ENCODE data around the gene PIN1.

The PIN1 gene

DNA sequence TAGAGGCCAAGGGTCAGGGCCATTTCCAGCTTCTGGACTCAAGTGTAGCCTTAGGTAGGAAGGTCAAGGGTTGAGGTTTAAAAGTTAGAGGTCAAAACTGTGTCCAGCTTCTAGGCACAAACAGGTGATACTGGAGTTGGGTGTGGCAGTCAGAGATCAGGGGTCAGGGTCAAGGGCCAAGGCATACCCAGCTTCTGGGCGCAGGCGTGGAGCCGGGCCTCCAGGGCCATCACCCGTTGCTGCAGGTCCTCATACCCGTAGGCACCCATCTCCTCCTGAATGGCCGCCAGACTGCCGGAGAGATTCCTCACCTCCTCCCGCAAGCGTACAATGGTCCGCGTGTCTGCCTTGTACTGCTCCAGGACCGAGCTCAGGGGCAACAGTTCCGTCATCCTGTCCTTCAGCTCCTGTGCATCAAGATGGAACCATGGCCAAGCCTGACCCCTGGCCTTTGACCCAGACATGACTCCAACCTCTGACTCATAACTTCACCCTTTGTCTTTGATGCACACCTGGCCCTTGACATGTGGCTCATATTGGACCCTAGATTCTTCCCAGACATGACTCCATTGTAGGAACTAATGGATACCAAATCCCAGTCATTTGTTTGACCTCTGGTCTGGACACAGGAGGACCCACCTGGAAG lies 22.1 kb downstream of the PIN1 start:
- no peak for DNase-seq

DNA sequence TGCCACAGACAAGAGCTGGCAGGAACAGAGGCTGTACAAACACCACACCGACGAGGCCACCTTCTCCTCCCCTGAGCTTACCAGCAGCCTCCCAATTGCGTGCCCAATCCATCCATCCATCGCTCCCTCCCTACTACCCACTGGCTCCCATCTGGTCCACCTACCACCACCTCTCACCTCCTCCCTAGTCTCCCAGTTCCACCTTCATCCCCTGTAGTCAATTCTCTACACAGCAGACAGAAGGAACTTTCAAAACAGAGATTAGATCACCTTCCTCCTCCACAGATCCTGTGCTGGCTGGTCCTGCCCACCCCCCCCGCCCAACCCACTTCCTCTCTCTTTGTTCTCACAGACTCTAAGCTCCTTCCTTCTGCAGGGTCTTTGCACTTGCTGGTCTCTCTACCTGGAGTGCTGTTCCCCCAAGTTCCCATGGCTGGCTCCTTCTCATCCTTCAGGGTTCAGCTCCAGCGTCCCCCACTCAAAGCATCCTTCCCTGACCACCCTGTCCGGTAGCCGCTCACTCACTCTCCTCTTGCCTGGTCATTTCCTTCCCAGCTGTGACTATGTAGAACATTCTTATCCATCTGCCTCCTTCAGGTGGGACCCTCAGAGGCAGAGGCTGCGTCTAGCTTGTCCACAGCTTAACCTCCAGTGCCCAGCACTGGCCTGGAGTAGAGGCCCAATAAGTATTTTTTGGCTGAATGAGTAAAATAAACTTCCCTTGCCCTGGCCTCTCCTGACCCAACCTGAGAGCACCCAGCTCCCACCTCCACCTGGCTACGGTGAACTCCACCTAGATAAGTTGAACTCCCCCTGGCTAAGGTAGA lies 23.0 kb downstream of the PIN1 start:
- DNase-seq: peak in 2 of 4 experiments; percentile 26 to 48

DNA sequence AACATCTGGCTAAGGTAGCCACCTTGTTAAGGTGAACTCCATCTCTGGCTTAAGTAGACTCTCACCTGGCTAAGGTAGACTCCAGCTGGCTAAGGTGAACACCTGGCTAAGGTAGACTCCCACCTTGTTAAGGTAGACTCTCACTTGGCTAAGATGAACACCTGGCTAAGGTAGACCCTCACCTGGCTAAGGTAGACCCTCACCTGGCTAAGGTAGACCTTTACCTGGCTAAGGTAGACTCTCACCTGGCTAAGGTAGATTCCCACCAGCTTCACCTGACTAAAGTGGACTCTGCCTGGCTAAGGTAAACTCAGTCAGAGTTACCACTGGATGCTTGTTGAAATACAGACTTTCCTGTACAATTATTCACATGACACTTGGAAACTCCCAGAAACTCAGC lies 23.6 kb downstream of the PIN1 start:
- DNase-seq: no peak

DNA sequence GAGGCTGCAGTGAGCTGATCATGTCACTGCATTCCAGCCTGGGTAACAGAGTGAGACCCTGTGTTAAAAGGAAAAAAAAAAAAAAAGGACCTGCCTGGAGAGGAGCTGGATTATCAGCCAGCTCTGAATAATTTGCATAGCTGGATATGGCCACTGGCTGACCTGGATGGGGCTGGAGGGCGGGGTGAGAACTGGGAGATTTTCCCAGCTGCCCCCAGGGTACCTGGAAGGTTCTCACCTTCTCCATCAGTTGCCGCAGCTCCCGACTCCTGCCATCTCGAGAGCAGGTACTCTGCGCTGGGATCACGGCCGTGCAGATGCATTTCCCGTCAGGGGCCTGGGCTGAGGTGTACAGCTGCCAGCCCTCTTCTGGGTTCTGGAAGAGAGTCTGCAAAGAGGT lies 25.3 kb downstream of the PIN1 start:
- DNase-seq: no peak

DNA sequence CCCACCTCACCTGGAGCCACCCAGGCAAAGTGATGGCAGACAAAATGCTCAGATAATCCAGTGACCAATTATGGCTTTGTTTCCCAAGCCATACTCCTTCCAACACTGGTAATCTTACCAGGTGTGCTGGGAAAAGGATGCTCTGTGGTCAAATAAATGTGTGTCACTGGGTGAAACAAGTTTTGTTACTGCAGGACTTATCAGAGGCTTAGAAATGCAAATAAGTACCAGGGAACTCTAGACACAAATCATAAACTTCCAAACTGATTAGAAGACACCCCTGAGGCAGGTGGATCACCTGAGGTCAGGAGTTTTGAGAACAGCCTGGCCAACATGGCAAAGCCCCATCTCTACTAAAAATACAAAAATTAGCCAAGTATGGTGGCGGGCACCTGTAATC lies 26.4 kb downstream of the PIN1 start:
- no peak for DNase-seq

DNA sequence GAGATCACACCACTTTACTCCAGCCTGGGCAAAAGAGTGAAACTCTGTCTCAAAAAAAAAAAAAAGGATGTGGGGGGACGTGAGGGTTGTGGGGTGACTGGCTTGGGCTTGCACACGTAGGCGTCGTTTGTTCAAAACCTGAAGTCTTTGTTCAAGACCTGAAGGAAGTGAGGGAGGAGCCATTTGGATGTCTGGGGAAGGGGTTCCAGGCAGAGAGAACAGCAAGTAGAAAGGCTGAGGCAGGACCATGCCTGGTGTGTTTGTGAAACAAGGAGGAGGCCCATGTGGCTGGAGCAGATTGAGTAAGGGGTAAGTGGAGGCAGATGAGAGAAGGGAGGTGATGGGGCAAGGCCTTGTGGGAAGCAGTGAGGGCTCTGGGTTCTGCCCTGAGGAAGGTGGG lies 27.8 kb downstream of the PIN1 start:
- DNase-seq: no peak

DNA sequence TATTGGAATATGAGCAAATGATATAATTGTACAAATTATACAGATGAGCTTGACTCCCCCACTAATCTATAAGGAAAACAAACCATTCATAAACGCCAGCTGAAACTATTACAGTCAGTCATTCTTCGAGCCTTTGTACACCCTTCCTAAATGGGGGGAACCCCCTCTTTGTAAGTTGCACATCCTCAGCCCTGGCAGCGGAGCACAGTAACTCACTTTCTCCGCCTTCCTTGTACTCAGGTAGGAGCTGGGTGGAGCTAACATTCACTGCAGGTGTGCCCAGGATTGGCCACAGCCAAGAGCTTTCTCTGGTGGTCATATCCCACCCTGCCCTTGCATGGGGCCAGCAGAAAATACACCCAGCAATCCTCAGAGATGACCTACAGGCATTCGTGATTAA lies 28.6 kb downstream of the PIN1 start:
- DNase-seq: no peak

DNA sequence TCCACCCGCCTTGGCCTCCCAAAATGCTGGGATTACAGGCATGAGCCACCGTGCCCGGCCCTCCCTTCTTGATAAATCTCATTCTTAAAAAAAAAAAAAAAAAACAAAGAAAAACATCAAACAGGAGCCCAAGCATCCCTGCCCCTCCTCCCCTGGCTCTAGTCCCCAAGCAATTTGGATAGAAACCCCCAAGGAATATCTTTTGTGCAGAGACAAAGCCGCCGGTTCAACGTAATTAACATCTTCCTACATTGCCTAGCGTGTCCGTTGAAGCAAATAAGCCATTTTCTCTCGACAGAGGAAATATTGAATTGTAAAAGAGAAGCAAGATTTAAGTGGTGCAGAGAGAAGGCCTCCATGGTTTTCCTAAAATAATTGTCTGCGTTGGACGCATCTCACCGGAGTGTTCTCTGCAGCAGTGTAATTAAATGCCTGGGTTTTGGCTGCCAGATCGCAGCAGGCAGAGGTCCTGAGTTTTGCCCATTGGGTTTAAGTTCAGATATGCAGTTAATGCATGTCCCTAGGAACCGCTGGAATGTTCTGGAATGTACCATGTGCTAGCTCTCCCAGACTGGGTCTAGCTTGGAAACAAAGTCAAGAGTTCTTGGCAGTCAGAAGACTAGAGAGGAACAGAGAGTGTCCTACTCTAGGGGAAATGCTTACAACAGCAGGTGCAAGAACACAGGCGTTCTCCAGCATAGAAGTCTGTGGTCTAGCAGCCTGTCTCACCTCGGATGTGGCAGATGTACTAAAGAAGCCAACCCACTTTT lies 30.8 kb downstream of the PIN1 start:
- peak in 1 of 4 experiments; percentile 9 for DNase-seq

DNA sequence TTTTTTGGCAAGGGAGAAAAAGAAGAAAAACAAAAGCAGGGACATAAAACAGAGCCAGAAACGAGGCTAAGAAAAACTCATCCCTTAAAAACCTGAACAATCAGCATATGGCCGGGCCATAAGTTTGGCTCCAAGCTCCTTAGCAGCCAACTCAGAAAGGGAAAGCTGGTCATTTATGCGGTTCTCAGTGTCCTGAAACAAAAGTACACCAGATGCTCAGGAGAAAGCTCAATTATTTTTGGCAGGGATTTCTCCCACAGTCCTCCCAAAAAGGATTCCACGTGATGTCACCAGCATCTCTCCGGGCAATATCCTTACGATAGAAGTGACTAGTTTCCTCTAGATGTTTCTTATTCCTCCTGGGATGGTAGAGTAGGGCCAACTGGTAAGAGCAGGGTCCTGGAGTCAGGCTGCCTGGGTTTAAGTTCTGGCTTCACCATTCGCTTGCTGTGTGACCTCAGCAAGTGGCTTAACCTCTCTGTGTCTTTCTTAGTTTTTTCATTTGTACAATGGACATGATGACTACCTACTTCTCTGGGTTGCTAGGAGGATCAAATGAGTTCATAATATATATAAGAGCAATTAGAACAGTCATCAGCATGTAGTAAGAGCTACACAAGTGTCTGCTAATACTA lies 34.0 kb downstream of the PIN1 start:
- no peak for DNase-seq

DNA sequence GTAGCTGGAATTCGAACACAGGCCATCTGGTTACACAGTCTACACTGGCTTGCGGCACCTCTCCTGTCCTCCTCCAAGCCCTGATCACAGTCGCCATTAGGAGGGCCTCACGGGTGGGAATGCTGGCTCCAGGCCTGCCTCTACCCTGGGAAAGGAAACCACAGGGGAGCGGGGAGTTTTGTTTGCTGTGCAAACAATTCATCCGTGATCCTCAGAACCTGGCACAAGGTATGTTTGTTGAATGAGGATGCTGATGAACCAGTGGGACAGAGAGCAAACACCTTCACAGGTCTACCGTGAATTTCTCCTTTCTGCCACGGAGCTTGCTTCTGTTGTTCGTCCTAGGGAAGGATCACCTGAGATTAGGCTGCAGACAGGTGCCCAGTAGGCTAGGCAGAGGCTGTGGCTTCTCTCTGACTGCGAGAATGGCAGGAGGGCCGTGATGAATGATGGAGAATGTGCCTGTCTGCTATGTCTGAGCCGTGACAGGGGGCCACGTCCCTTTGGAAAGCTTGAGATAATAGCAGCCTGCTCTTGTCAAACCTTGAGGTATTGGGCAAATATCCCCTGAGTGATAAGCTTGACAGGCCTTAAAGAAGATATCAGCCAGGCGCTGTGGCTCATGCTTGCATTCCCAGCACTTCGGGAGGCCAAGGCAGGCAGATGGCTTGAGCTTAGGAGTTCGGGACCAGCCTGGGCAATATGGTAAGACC lies 36.7 kb downstream of the PIN1 start:
- no peak for DNase-seq

DNA sequence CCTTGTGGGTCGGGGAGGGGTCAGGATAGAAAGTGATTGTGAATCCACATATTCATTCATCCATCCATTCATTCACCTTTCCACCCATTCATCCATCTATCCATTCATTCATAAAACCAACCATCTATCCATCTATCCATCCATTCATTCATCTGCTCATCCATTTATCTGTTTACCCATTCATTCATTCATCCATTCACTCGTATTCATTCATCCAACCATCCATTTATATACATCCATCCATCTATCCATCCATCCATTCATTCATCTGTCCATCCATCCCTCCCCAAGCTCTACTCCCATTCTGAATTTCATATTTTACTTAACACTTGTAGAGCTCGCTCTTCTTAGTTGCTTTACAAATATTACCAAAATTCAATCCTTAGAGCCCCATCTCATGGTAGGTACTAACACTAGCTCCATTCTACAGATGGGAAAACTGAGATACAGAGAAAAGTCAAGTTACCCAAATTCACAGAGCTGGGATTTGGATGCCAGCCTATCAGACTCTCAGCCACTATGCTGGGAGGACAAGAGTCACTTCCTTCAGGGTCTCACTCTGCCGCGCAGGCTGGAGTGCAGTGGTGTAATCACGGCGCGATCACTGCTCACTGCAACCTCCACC lies 37.6 kb downstream of the PIN1 start:
- DNase-seq: no peak

DNA sequence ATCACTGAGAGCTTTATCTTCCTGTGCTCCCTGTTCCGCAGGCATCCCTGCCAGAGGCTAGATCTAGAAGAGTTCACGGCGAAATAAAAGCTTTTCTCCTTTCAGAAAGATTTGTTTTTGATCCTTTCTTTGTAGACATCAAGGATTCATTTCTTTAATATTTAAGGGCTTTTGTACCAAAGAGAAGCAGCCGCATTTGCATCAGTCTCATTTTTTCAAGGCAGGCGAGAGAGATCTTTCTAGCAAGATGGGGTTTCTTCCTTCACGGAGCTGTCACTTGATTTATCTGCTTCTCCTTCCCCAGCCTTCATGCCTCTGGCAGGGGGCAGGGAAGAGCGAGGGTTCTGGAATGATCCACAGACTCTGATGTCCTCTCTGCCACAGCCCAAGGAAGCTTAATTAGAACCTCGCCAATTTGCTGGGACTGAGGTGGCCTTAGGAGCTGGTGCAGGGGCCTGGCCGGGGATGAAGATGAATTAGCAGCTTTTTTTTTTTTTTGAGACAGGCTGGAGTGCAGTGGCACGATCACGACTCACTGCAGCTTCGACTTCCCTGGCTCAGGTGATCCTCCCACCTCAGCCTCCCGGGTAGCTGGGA lies 40.0 kb downstream of the PIN1 start:
- no peak for DNase-seq

DNA sequence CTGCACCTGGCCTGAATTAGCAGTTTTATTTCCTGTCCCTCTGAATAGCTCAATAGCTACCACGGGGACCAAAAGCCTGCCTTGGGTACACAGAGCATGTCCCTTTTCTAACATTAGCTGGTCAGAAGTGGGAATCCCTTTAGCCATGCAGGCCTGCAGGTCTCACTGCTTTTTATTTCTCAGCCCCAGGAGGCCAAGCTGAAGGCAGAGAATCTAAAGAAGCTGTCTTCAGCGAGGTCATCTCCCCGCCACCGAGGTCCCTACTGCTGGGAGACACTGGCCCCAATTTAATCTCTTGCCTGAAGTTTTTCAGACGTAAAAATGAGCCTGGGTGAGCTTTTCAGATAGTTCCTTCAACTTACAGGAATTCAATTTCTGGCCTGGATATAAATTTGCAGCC lies 40.7 kb downstream of the PIN1 start:
- DNase-seq: no peak

DNA sequence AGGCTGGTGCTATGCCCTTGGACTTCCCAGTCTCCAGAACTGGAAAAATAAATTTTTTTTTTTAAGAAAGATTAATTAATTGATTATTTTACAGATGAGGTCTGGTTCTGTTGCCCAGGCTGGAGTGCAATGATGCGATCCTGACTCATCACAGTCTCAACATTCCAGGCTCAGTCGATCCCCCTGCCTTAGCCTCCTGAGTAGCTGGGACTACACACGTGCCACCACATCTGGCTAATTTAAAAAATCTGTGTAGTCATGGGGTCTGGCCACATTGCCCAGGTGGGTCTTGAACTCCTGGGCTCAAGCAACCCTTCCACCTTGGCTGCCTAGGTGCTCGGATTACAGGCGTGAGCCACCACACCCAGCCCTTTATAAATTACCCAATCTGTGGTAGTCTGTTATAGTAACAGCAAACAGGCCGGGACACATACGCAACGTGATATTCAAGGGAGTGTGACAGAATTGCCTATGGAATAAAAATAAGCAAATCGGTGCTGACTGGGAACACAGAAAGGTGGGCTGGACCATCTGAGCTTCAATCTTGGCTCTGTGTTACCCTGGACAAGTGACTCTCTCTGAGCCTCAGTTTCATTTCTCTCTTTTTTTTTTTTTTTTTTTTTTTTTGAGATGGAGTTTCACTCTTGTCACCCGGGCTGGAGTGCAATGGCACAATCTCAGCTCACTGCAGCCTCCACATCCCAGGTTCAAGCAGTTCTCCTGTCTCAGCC lies 42.8 kb downstream of the PIN1 start:
- DNase-seq: no peak

DNA sequence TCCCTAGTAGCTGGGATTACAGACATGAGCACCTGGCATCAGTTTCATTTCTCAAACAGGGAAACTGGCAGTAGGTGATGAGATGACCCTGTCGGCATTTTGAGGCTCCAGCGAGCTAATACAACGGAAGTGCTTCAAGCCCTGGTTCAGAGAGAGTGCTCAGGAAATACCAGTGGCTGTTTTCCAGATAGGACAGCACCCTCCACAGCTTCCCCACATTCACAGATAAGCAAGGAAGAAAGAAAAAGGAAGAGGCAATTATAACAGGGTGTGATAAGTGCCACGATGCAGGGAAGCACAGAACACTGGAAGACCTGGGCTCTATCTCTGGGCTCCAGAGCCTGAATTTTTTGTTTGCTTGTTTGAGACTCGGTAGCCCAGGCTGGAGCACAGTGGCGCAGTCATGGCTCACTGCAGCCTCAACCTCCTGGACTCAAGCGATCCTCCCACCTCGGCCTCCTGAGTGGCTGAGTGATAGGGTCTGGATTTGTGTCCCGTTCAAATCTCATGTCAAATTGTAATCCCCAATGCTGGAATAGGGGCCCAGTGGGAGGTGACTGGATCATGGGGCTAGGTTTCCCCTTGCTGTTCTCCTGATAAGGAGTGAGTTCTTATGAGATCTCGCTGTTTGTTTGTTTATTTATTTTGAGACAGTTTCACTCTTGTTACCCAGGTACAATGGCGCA lies 43.5 kb downstream of the PIN1 start:
- DNase-seq: no peak

DNA sequence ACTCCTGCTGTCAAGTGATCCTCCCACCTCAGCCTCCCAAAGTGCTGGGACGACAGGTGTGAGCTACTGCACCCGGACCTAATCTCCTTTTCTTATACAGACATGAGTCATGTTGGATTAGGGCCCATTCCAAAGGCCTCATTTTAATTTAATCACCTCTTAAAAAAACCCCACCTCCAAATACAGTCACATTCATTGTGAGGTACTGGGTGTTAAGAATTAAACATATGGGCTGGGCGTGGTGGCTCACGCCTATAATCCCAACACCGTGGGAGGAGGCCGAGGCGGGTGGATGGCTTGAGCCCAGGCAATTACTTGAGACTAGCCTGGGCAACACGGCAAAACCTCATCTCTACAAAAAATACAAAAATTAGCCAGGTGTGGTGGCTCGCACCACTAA lies 46.6 kb downstream of the PIN1 start:
- no peak for DNase-seq

DNA sequence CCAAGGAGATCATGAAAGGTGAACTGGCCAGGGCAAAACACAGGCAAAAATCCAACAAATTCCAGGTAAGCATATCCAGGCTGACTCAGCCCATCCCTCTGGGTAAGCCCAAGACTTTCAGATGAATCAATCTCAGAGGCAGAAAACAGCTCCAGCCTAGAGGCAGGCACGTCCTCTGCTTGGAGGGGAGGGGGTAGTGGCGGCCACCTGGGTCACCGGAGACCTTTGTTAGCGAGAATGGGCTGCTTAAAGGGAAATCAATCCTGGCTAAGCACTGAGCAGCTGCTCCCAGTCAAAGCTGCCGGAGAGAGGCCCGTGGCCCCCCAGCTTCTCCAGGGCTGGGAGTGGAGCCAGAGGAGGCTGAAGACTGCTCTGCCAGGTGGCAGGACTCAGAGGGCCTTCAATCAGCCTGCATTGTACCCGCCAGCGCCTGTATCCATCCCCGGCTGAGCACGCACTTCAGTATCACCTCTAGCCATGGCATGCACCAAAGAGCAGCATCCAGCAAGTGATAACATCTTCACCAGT lies 48.2 kb downstream of the PIN1 start:
- DNase-seq: no peak

DNA sequence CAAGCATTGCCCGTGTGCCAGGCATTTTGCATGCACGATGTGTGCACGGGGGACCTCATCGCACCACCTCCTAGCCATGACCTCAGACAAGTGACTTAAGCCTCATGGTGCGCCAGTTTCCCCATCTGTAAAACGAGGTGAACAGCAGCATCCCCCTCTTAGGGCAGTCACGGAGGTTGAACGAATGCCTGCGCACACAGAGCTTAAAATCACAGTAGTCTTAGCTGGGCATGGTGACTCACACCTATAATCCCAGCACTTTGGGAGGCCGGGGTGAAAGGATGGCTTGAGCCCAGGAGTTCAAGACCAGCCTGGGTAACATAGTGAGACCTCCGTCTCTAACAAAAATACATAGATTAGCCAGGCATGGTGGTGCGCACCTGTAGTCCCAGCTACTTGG lies 48.6 kb downstream of the PIN1 start:
- DNase-seq: no peak

DNA sequence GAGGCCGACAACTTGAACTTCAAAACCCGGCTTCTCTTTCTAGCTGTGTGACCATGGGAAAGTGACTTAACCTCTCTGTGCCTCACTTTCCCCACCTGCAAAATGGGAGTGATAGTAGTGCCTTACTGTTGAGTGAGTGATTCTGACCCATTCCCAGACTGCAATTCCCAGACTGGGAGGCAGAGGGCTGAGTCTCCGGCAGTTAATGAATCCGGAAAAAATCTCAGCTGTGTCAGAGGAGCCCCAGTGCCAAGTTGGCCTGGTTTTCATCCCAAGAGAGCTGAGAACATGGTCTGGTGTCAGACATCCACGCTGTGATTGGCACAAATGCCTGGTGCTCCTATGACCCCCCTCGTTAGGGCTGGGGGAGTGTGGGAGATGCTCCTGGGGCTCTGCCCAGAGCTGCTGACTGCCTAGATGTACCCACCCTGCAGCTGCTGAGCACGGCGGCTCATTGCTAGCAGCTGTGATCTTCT lies 50.0 kb downstream of the PIN1 start:
- no peak for DNase-seq
